Measurements from ENCODE around the gene MCU.
"Not testable (repeated sequence)": the region's sequence is repeated elsewhere in the genome, so short reads cannot be mapped to it uniquely, and the experiment has no call there.

DNA sequence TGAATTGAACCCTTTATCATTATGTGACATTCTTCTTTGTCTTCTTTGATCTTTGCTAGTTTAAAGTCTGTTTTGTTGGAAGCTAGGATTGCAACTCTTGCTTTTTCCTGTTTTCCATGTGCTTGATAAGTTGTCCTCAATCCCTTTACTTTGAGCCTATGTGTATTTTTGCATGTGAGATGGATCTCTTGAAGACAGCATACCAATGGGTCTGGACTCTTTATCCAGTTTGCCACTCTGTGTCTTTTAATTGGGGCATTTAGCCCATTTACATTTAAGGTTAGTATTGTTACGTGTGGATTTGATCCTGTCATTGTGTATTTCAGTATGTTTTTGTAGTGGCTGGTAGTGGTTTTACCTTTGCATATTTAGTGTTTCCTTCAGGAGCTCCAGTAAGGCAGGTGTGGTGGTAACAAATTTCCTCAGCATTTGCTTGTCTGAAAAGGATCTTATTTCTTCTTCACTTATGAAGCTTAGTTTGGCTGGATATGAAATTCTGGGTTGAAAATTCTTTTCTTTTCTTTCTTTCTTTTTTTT lies 229.3 kb downstream of the MCU start:
- TF ChIP-seq, protein P1, sequence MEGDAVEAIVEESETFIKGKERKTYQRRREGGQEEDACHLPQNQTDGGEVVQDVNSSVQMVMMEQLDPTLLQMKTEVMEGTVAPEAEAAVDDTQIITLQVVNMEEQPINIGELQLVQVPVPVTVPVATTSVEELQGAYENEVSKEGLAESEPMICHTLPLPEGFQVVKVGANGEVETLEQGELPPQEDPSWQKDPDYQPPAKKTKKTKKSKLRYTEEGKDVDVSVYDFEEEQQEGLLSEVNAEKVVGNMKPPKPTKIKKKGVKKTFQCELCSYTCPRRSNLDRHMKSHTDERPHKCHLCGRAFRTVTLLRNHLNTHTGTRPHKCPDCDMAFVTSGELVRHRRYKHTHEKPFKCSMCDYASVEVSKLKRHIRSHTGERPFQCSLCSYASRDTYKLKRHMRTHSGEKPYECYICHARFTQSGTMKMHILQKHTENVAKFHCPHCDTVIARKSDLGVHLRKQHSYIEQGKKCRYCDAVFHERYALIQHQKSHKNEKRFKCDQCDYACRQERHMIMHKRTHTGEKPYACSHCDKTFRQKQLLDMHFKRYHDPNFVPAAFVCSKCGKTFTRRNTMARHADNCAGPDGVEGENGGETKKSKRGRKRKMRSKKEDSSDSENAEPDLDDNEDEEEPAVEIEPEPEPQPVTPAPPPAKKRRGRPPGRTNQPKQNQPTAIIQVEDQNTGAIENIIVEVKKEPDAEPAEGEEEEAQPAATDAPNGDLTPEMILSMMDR (IDR thresholded peaks at IDR 0.05; ENCODE audit: poor library complexity), result not testable (repeated sequence)
- not testable (repeated sequence) for TF ChIP-seq EZH2 (IDR thresholded peaks at IDR 0.05; ENCODE audit: borderline replicate concordance); EZH2phosphoT487 (IDR thresholded peaks at IDR 0.05; ENCODE audit: low read depth, severe bottlenecking, unreplicated experiment)
